ENCODE results near the gene KCNK10.

The KCNK10 gene

DNA sequence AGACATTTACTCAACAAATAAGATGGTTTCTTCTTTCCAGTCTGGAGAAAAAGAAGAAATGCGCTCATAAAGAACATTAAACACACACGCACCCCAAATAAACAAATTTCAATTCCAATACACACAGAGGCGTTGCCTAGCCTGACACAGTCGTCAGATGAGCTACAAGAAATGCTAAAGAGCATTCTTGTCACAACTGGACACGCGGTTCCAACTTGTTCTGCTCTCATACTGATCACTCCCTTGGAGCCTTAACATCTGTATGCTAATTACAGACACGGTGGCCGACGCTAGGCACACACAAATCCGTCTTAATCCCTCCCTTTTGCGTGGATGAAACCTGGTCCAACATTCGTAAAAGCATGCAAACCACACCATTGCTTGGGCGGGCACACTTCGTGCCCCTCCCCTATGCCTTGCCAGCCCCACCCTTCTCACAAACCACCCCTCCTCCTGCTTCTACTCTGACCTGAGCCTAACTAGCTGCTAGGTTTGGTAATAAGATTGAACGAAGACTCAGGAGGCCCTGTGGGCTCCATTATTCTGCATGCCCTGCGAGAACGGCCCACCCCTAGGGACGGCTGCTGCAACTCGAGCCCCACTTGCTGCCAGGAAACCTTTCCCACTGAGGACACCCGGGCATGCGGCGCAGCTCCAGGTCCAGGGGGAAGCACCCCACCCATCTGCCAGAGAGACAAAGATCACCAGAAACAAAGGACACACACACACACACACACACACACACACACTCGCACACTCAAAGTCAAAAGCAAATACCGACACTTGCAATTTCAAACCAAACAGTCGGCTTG, 1.2 kb downstream of the KCNK10 start:
- DNase-seq, result peak; percentile 4

DNA sequence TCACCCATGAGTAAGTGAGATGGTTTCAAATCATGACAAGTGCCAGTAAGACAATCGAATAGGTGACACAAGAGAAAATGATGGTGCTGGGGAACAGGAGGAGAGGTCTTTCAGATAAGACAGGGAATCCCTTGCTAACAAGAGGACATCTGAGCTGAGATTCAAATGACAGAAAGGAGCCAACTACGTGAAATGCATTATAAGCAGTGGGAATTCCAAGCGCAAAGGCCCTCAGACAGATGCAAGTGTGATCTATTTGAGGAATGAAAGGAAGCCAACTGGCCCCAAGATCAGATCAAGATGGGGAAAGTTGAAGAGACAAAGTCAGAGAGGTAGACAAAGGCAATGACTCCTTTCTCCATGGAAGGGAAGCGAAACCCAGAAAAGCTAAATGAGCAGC, 4.7 kb downstream of the KCNK10 start:
- DNase-seq, result no peak

DNA sequence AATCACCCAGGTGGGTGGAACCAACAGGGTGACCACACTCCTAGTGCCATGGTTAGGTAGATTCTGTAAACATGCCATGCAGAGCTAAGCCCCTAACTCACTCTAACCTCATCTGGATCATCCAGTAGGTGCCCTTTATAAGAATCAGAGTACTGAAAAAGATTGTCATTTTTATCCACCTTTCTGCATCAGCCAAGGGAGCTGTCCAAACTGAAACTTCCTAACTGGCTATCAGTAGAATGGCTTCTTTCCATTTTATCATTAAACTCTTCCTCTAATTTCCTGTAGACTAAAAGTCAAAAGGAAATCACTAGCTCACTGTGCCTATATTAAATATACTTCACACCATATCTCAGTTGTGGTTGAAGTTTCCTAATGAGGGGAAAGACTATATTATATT, 6.5 kb downstream of the KCNK10 start:
- no peak for DNase-seq

DNA sequence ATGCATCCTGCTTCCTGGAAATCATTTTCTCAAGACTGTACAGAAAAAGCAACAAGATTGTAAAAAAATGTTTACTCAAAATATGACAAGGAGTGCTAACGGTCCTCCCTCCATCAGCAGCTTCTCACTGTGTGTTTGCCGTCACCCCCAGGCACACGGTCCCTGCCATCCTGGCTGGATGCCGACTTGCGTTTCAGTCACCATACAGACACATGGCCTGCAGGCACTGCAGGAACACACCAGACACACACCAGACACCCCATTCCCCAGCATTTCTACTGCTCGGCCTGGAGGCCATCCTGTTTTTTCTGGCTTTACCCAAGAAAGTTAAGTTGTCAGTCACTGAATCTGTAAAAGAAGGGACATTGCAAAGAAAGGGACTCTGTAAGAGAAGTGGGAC, 10.8 kb downstream of the KCNK10 start:
- no peak for DNase-seq

GRCh38 chr14:88311780-88312179, 11.3 kb downstream of the KCNK10 start:
- DNase-seq, result no peak

DNA sequence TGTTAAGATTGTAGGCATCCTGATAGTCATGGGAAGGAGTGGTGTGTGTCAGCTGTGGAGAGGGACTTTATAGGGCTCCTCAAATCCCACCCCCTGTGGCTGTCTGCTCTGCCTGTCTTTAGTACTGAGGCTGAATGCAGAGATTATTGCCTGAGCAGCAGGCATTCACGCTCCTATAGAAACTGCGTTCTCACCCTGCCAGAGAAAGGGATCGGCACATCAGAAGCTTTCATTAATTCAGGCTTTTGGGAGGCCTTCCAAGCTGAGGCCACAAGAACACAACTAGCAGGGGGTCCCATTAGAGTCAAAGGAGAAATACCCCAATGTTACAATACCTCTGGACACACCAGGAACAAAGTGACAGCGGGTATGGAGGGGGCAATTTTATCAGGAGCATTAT, 12.6 kb downstream of the KCNK10 start:
- DNase-seq, result no peak

- DNase-seq, result no peak
Measured at GRCh38 chr14:88310021-88310420, 13.0 kb downstream of the KCNK10 start.

GRCh38 chr14:88305528-88306322, 17.3 kb downstream of the KCNK10 start:
- no peak for DNase-seq

DNA sequence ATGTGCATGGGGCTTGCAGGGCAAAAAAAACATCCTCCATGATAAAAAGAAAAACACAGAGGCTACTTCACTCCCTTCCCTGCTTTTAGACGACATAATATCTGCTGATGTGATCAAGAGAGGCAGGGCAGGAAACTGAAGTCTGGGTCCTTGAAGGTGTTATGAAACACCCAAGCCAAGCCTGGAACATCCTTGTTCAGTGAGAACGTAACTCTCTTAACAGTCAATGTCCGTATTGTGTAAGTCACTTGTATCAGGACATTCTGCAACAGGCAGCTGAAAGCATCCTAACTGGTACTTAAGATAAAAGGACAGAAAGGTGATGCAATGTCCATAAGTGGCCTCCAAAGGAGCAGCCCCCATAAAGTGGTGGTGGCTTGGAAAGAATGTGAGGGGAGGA, 20.0 kb downstream of the KCNK10 start:
- no peak for DNase-seq

- no peak for DNase-seq
Measured at GRCh38 chr14:88301381-88301780, 21.7 kb downstream of the KCNK10 start.

DNA sequence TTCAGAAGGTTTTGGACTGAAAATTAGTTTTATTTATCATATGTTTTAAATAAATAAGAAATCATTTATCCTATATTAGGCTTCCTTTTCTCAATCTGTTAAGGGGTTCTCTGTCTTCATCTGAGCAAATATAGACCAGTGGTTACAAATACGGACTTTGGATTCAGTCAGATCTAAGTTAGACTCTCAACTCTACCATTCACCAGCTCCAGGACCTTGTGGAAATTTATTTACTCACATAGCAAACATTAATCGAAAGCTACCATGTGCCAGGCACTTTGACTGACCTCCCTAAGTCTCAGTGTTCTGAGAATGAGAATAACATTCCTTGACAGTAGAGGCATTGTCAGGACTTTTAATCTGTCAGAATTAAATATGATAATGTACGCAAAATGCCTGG, 22.3 kb downstream of the KCNK10 start:
- DNase-seq, result no peak

- DNase-seq, result no peak
Measured at GRCh38 chr14:88299865-88300530, 23.1 kb downstream of the KCNK10 start.

GRCh38 chr14:88297306-88297705, 25.8 kb downstream of the KCNK10 start:
- no peak for DNase-seq

- DNase-seq, result no peak
Measured at GRCh38 chr14:88296351-88296750, 26.7 kb downstream of the KCNK10 start.

DNA sequence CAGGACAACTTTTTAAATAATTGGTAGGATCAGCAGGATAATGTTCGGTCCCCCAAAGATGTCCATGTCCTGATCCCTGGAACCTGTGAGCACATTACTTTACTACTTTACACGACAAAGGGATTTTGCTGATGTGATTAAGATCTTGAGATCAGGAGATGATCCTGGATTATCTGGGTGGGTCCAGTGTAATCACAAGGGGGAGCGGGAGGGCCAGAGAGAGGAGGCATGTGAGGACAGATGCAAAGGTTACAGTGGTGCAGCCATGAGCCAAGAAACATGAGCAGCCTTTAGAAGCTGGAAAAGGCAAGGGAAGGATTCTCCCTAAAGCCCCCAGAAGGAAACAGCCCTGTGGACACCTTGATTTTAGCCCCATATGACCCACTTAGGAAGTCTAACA, 33.1 kb downstream of the KCNK10 start:
- no peak for DNase-seq

DNA sequence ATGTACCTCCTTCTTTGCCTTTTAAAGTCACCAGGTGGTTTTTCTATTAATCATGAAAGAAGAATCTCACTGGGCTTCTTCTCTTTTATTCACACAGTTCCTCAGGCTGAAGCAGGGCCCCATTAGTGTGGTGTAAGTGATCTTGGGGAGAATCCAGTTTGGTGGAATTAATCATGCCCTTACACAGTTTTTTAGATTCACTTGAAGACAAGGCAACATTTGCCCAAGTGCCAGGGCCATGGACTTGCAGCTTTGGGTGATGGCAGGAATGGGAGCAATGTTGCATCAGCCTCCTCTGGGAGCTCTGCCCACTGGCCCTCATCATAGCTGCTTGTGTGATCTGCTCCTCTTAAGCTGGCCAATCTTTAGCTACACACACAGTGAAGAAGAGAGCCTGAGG, 33.8 kb downstream of the KCNK10 start:
- no peak for DNase-seq

DNA sequence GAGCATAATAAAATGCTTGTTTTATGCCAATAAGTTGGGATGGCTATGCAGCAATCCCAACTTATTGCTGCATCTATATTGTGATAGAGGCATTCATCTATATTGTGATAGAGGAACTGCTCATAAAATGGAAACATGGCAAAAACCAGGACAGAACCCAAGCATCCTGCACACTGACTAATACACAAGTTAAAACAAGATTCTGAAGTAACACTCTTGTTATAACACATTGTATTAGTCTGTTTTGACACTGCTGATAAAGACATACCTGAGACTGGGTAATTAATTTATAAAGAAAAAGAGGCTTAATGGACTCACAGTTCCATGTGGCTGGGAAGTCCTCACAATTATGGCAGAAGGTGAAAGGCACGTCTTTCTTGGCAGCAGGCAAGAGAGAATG, 36.8 kb downstream of the KCNK10 start:
- DNase-seq, result no peak

DNA sequence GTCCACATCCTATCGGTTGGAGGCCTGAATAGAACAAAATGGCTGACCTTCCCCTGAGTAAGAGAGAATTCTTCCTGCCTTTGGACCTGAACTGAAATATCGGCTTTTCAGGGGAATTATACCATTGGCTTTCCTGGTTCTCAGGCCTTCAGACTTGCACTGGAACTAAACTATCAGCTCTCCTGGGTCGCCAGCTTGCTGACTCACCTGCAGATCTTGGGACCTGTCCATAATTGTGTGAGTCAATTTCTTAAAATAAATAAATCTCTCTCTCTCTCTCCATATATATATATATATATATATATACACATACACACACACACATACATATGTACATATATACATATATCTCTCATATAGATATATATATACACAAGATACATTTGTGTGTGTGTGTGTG, 41.6 kb downstream of the KCNK10 start:
- DNase-seq, result no peak

DNA sequence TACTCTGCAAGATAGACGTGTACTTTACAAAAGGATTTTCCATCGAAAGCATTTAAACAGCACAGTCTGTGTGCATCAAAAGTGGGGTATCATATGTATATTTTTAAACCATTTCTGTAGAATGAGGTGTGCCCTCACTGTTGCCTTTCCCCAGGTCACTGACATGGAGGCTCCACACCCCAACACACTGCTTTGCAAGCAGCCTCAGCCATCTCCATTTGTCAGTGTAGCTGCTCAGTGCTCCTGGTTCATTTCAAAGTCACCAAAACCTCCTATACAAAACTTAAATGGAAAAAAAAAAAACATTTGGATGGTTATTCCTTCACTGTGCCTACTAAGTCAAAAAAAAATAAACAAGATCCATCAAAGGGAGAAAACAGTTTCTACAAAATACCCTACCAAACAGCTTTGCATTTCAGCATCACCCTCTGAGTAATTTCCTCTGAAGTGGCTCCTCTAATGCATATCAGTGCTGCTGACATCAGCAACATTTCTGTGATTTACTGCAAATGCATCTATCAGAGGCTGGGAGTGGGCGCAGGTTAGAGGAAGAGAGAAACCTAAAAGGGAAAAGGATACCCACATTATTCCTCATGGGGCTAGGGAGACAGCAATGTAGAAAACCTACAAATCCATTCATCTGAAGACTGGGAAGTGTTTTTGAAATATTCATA, 46.0 kb downstream of the KCNK10 start:
- DNase-seq, result no peak

- no peak for DNase-seq
Measured at GRCh38 chr14:88272390-88273269, 50.4 kb downstream of the KCNK10 start.

GRCh38 chr14:88271205-88271604, 51.9 kb downstream of the KCNK10 start:
- DNase-seq, result no peak

DNA sequence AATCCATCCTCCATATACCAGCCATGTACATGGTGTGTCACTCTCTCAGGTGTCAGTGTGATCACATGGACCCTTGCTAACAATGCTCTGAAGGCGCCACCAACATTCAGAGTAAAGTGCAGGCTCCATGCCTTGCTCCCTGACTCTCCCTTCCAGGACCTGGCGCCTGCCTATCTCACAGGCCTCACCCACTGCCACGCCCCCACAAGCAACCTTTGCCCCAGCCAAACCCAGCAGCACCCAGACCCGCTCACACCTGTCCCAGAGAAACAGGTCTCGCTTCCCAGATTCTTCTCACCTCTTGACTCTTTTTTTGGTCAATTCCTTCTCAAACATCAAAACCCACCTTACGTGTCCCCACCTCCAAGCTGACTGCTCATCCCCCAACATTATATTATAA, 52.3 kb downstream of the KCNK10 start:
- DNase-seq, result no peak
